NCI-H774 (cell line): ENCODE results near the gene EEF1AKMT2.

Source experiments
- DNase-seq: peaks from one replicate; lab custom pipeline; 2025; lab: John Stamatoyannopoulos, UW

EEF1AKMT2 gene

DNA sequence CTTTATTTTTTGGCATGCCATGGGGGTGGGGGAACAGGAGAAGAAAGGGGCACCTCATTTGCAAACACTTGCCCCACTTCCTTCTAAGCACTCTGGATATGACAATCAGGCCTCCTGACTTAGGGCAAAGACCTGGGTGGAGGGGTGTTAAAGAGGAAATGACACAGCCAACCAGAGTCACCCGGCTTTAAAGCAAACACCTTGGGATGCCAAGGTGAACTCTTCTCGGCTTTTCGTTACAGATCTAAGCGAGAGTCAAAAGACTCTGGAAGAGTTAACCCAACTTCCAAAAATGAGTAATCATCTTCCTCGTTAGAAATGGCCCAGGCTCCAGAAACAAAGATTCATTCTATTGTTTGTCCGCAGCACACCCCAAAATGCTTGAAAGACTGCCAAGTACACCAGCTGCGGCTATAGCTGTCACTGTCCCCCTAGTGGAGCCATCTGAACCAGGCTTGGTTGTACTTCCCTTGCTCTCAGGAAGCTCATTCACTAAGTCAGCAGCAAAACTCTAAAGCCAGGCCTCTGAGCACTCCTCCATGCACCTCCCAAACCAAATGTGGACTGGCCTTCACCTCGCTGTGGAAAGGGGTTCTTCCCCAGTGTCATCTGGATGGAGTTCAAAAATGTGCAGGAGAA, 72.4 kb downstream of the EEF1AKMT2 start:
- no peak for DNase-seq

DNA sequence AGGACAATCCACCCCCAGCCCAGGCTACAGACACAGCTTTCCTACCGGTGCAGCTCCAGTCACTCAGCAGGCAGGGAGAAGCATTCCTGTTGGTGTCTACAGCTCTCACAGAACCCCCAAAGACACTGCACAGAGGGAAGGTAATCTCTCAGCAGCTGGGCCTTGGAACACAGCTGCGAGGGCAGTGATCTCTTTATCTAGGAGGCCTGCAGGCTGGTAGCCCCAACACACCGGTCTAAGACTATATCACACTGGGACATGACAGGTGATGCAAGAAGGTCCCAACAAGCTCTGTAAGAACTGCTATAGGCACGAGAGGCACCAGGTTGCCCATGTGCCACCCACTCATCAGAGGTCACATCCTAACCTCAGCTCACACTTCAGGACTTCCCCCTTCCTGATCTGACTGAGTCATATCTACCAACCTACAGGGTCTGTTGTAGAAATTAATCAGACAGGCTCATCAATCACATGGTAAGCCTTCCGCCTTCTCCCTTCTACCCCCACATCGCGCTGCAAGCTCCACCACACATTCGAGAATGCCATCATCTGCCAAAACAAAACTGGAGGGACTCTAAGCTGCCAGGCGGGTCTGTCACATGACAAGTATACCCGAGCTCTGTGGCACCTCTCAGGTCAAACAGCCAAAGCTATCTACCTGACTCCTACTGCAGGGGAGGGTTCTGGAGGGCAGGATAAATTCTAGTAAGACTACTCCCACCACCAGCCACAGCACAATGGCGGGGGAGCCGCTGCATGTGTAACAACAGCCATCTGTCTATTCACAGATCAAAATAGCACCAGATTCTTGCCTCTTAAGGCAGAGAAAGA, 73.6 kb downstream of the EEF1AKMT2 start:
- no peak for DNase-seq

GRCh38 chr10:124717041-124717757, 74.5 kb downstream of the EEF1AKMT2 start:
- DNase-seq: no peak

GRCh38 chr10:124716369-124716768, 75.3 kb downstream of the EEF1AKMT2 start:
- DNase-seq: no peak

DNA sequence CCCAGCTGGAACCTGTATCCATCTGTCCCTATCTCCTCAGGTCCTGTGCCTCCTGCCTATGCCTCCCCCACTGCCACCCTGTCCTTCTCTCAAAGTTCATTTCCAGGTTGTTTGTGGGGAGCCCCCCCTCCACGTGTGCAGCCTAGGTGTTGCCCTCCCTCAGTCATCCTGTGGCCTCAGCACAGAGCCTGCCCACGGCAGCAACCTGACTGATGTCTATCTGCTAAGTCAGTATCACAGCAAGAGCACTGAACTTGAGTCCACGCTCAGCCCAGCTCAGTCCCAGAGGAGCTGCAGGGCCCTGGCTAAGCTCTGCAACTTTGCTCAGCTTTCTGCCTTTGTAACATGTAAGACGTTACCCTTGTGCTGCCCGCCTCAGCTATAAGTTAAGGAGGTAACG, 76.2 kb downstream of the EEF1AKMT2 start:
- no peak for DNase-seq

GRCh38 chr10:124713679-124714255, 77.9 kb downstream of the EEF1AKMT2 start:
- no peak for DNase-seq

DNA sequence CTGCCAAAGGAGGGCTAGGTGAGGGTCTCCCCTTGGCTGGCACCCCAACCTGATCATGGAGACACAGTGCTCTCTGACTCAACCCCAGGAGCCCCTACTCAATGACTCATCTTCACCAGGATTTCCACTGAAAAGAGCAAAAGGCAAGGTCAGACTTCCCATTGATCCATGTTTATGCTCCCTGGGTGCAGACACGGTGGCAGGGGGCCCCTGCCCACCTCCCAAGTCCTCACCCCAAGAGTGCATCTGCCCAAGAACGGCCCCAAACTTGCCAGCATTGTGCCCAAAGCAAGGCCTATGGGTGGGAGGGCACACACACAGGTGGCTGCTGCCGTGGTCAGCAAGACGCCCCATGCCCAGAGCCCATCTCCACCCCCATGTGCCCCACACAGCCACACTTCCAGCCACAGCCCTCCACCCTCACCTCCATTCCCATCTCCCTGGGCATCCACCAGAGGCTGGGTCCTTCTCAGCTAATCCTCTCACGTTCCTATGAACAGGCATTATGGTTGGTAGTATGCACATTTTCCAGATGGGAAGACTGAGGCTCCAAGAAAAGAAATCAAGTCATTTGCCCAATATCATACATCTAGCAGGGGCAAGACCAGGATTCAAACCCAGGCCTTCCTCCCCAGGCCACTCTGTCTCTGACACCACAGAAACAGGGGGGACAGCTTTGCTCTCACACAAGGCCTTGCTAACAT, 78.8 kb downstream of the EEF1AKMT2 start:
- DNase-seq: no peak

DNA sequence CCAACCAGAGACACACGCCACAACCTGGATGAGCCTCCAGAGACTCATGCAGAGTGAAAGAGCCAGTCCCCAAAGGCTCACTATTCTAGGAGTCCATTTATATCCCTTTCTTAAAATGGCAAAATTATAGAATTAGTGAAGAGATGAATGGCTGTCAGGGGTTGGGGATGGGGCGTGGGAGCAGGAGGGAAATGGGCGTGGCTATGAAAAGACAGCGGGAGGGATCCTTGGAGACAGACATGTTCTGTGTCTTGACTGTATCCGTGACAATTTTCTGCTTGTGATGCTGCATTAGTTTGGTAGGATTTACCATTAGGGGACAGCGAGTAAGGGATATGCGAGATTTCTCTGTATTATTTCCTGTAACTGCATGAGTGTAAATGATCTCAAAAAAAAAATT, 80.5 kb downstream of the EEF1AKMT2 start:
- DNase-seq: no peak

DNA sequence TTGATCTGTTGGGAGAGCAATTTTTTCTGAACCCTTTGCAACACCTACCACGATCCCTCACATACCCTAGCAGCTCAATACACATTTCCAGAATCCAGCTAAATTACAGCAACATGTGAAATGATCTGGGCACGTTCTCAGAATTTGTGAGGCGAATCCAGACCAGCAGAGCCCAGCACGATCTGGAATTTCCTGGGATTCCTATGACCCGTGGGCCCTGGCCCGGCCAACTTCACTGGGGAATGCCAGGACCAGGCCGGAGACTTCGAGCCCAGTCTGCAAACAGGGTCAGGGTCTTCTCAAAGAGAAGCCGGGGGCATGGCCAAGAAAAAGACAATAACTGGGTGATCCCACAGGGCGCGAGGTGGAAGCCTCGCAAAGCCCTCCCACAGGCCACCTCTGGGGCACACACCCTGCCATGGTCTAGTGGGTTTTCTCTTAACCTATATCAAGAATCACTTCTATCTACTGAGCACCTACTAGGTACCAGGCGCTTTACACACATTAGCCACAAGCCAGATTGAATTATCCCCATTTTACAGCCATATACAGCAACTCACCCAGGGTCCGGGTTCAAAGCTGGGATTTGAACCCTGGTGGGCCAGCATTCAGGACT, 81.3 kb downstream of the EEF1AKMT2 start:
- DNase-seq: no peak

DNA sequence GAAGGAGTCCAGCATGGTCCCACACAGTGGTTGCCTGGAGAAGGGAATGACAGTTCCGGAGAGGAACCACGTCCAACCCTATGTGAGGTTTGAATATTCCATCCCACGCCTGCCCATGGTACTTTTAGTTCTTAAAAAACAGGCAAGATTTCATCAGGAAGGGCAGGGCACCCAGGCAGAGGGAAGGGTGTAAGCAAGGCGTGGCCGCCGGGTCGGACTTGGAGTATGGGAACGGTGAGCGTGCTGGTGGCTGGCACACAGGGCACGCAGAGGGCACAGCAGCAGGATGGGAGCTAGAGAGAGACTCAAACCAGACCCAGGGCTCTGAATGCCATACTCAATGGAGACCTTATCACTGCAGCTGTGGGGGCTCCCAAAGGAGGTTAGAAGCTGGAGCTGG, 81.8 kb downstream of the EEF1AKMT2 start:
- DNase-seq: no peak

DNA sequence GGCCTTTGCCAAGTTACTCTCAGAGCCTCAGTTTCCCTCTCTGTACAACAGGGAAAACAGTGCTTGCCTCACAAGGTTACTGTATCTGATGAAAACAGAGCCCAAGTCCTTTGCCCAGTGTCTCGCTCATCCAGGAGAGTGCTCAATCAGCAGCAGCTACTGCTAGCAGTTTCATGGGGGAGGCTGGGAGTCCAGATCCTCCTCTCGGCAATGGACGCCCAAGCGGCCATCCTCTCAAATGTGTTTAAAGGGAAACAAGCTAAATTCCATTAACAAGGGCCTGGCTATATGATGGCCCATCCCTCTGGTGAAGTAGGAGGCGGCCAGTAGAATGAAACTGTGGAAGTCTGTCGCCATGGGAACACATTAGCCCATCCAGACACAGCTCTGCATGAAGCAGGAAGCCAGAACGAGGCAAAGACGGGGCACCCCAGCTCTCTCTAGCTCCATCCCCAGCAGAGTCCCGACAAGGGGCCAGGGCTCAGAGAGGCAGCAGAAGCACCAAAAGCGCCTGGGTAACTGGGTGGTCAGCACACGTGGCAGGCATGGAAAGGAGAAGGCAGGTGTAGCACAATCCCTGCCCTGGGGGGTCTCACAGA, 82.7 kb downstream of the EEF1AKMT2 start:
- no peak for DNase-seq

DNA sequence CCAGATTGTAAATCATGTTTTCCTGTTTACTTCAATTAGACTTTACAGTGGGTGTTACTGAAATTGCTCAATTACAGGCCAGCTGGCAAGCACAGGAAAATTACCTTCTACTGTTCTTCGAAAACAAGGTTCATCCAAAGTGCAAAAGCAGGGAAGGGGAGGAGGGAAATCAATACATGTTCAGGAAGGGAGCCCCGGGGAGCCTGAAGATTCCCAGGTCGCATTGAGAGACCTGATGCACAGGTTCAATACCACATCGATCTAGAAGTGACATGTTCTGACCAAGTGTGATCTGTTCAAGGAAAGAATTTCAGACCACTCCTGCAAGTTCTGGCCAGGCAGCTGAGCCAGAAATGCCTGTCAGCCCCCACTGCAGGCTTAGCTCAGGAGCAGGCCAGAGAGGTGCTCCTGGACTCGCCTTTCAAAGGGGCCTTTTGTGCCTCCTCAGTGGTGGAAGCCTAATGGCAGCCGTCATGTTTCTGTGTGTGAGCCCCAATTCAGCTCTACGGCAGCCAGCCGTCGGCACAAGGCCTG, 83.4 kb downstream of the EEF1AKMT2 start:
- DNase-seq: no peak
